ENCODE results near the gene SYT12. TPM values are rescaled to one million over a fixed set of nuclear protein-coding genes. Genes with fewer than 3 reads are reported as not detected.
A peak's percentile ranks its signal among the peaks of the same experiment; 100 is the strongest.

The SYT12 gene
- total and polyA plus RNA-seq, 2 of the 13 experiments (the other 11 are each of a cell fraction or from before 2014, with no cell fraction given), result 0.01 to 0.02 TPM

DNA sequence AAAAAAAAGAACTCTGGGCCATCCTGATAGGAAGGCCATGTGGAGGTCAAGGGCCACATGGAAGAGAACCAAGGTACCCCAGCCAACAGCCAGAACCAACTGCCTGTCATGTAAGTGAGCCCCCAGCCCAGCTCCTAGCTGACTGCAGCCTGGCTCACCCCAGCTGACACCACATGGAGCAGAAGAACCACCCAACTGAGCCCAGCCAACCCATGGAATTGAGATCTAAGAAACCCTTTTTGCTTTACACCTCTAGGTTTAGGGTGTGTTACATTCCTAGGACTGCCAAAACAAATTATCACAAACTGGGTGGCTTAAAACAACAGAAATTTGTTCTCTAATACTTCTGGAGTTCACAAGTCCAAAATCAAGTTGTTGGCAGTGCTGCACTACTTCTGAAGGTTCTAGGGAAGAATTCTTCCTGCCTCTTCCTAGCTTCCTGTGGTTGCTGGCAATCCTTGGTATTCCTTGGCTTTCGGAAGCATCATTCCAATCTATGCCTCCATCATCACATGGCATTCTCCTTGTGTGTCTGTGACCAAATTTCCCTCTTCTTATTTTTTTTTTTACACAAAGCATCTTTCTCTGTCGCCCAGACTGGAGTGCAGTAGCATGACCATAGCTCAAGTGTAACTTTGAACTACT is 43.5 kb upstream of the SYT12 start:
- in situ Hi-C loops (cut with HindIII; ENCODE audit: extremely low pct_ligation_motif_present, low pct_unique_long_range_greater_than_20kb) (loop anchor here (5.0 to 10.0 kb wide), 2 partner anchors 135 to 287 kb away; partner anchors contain the start of gene RCE1), intact Hi-C loops (cut with micrococcal nuclease; ENCODE audit: unreplicated experiment) (loop anchor here (5.0 kb wide), 1 partner anchor 137 kb away; the partner anchor contains the start of gene RCE1)
- Histone ChIP-seq H4K20me1 (ENCODE audit: insufficient read depth, low read length) (no peaks in the 10 kb centered on the region), H3K4me3 (replicated peaks in 1 of 3; ENCODE audit: insufficient read depth in 1 of 3, low read depth in 2 of 3, low read length in 3 of 3) (no peak overlapping the region), H3K9me3 (ENCODE audit: low read length) (peaks cover 17% of the 10 kb centered on the region), H3K27me3 (ENCODE audit: control insufficient read depth in 1 of 2, insufficient read depth in 2 of 2, low read length in 2 of 2) (peaks cover 0 to 7% of the 10 kb centered on the region in 2 experiments; a peak in 1 of 5 replicates), H3K79me2 (ENCODE audit: insufficient read depth, low read length) (no peaks in the 10 kb centered on the region), H3K4me2 (ENCODE audit: low read depth, low read length) (no peak overlapping the region), H3K36me3 (replicated peaks in 1 of 2; ENCODE audit: control insufficient read depth in 1 of 2, insufficient read depth in 2 of 2, low read length in 2 of 2) (no peaks in the 10 kb centered on the region), H2AFZ (ENCODE audit: low read length) (no peak overlapping the region), H3K4me1 (ENCODE audit: insufficient read depth, low read length) (peaks cover 33% of the 10 kb centered on the region), H3K27ac (ENCODE audit: extremely low read length, insufficient read depth, low read length) (no peak overlapping the region), H3K9ac (ENCODE audit: insufficient read depth, low read depth, low read length) (no peak overlapping the region)
- no TSS peak for BruUV-seq (replicated peaks)
- ATAC-seq, result no peak
- 71% methylated on average over 2 of the region's 2 CpGs for WGBS (ENCODE audit: low lambda C conversion rate)
- no peak for DNase-seq (ENCODE audit: low spot score)
- ChIA-PET CTCF (ENCODE audit: low intra/inter-chr PET ratio, low total read pairs) (no interaction called here), POLR2A (no interaction called here)
- FAIRE-seq, result no peak
- no peak for TF ChIP-seq ZNF24 (IDR thresholded peaks at IDR 0.05)
- peak; percentile 100 for TF ChIP-seq ZNF331 (CRISPR knock-in tag; IDR thresholded peaks at IDR 0.05)

DNA sequence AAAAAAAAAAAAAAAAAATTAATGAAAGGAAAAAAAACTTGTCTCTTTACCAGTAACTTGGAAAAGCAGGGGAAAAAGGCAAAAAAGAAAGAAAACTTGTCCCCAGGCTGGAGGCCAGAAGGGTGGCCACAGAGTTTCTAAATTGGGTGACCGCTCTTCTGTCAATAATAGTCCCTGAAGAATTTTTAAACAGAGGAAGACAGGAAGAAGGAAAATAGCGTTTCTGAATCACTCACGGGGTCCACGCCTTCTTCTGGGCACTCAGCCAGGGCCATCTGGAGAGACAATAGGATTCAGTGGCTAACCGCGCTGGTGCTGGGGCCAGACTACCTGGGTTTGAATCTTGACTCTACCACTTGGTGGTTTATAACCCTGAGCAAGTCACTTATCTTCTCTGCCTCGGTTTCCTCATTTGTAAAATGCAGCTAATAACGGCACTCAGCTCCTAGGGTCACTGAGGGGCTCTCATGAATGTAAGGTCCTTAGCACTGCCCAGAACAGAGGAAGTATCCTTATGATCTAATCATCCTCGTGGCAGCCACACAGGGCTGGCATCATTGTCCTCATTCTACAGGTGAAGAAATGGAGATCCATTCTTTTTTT is 40.9 kb upstream of the SYT12 start:
- H3K4me3 ChIP-seq (replicated peaks in 1 of 3; ENCODE audit: insufficient read depth in 1 of 3, low read depth in 2 of 3, low read length in 3 of 3), result no peak overlapping the region
- H3K79me2 ChIP-seq (ENCODE audit: insufficient read depth, low read length), result no peaks in the 10 kb centered on the region
- H3K27me3 ChIP-seq (ENCODE audit: control insufficient read depth in 1 of 2, insufficient read depth in 2 of 2, low read length in 2 of 2), result peaks cover 4 to 26% of the 10 kb centered on the region in 2 experiments; a peak in 2 of 5 replicates
- no peaks in the 10 kb centered on the region for H3K36me3 ChIP-seq (replicated peaks in 1 of 2; ENCODE audit: control insufficient read depth in 1 of 2, insufficient read depth in 2 of 2, low read length in 2 of 2)
- ChIA-PET CTCF (ENCODE audit: low intra/inter-chr PET ratio, low total read pairs) (no interaction called here), POLR2A (interaction anchor here (0.7 kb wide), 1 partner anchor 335 kb away, joined by 3 read pairs; no protein-coding TSS in a partner anchor)
- no peak for FAIRE-seq
- peak; percentile 69 for DNase-seq (ENCODE audit: low spot score)
- intact Hi-C loops (cut with micrococcal nuclease; ENCODE audit: unreplicated experiment), result no loop called here
- in situ Hi-C loops (cut with HindIII; ENCODE audit: extremely low pct_ligation_motif_present, low pct_unique_long_range_greater_than_20kb), result no loop called here
- no peaks in the 10 kb centered on the region for H4K20me1 ChIP-seq (ENCODE audit: insufficient read depth, low read length)
- no peak overlapping the region for H3K9ac ChIP-seq (ENCODE audit: insufficient read depth, low read depth, low read length)
- H2AFZ ChIP-seq (ENCODE audit: low read length), result no peak overlapping the region
- peaks cover 17% of the 10 kb centered on the region for H3K4me1 ChIP-seq (ENCODE audit: insufficient read depth, low read length)
- WGBS (ENCODE audit: low lambda C conversion rate), result 6% methylated on average over 9 of the region's 9 CpGs
- H3K4me2 ChIP-seq (ENCODE audit: low read depth, low read length), result peak overlapping the region; percentile 23; the same call in 1 of the 2 replicates
- BruUV-seq (replicated peaks), result no TSS peak
- H3K27ac ChIP-seq (ENCODE audit: extremely low read length, insufficient read depth, low read length), result no peak overlapping the region
- ATAC-seq, result no peak
- H3K9me3 ChIP-seq (ENCODE audit: low read length), result peaks cover 17% of the 10 kb centered on the region
- TF ChIP-seq FOSL2 (CRISPR knock-in tag; IDR thresholded peaks at IDR 0.05) (peak; percentile 46; the same call in 1 of the 2 replicates), SOX13 (IDR thresholded peaks at IDR 0.05) (no peak), SOX13 (CRISPR knock-in tag; conservative IDR thresholded peaks at IDR 0.05 in 1 of 2, IDR thresholded peaks at IDR 0.05 in 1 of 2) (peak in 1 of 2 experiments; percentile 69; a peak in 2 of 4 replicates), ETV5 (CRISPR knock-in tag; IDR thresholded peaks at IDR 0.05; ENCODE audit: borderline replicate concordance) (peak; percentile 22; the same call in 1 of the 2 replicates), SOX6 (IDR thresholded peaks at IDR 0.05) (no peak), SOX6 (CRISPR knock-in tag; IDR thresholded peaks at IDR 0.05) (peak; percentile 34; the same call in 1 of the 2 replicates)
- TF ChIP-seq, protein P1, sequence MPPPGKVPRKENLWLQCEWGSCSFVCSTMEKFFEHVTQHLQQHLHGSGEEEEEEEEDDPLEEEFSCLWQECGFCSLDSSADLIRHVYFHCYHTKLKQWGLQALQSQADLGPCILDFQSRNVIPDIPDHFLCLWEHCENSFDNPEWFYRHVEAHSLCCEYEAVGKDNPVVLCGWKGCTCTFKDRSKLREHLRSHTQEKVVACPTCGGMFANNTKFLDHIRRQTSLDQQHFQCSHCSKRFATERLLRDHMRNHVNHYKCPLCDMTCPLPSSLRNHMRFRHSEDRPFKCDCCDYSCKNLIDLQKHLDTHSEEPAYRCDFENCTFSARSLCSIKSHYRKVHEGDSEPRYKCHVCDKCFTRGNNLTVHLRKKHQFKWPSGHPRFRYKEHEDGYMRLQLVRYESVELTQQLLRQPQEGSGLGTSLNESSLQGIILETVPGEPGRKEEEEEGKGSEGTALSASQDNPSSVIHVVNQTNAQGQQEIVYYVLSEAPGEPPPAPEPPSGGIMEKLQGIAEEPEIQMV (CRISPR knock-in tag; IDR thresholded peaks at IDR 0.05; ENCODE audit: low read depth), result no peak
- TF ChIP-seq, protein P2, sequence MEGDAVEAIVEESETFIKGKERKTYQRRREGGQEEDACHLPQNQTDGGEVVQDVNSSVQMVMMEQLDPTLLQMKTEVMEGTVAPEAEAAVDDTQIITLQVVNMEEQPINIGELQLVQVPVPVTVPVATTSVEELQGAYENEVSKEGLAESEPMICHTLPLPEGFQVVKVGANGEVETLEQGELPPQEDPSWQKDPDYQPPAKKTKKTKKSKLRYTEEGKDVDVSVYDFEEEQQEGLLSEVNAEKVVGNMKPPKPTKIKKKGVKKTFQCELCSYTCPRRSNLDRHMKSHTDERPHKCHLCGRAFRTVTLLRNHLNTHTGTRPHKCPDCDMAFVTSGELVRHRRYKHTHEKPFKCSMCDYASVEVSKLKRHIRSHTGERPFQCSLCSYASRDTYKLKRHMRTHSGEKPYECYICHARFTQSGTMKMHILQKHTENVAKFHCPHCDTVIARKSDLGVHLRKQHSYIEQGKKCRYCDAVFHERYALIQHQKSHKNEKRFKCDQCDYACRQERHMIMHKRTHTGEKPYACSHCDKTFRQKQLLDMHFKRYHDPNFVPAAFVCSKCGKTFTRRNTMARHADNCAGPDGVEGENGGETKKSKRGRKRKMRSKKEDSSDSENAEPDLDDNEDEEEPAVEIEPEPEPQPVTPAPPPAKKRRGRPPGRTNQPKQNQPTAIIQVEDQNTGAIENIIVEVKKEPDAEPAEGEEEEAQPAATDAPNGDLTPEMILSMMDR (CRISPR knock-in tag; IDR thresholded peaks at IDR 0.05), result no peak

Measured in HepG2 (cell line).